HuH-7.5 (cell line): ENCODE measurements around the gene NDC80.
"Not testable (repeated sequence)": the region's sequence is repeated elsewhere in the genome, so short reads cannot be mapped to it uniquely, and the experiment has no call there.

Source experiments
- DNase-seq: peaks from one replicate; pipeline ENCODE4 v3.0.0; 2011; ENCODE audit warnings: low spot score

NDC80 gene

DNA sequence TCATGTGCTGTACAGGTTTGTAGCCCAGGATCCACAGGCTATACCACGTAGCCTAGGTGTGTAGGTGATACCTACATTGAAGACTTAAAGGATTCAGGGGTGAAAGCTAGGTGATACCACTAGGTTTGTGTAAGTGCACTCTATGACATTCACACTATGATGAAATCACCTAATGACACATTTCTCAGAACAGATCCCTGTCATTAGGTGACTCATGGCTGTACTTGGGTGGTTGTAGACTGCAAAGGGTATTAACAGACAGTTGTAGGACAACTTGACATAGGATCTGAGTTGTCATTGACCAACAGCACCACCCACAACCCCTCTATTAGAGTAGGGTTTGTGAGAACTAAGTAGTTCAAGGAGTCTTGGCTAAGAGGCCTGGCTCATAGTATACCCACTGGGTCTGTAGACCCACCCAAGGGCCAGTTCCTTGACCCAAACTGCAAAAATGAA, 56.5 kb downstream of the NDC80 start:
- DNase-seq = no peak

DNA sequence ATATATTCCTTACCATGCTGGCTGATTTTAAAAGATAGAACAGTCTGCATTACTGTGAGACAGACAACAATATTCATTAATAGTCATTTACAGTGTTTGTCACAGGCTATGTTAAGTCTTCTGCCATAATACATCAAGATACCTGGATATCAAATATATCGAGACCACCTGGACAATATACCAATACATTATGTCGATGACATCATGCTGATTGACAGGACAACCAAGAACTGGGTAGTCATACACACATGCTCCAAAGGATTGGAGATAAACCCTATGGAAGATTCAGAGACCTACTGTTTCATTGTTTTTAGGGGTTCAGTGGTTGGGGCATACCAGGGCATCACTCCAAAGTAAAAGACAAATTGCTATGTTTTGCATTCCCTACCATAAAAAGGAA, 57.6 kb downstream of the NDC80 start:
- DNase-seq = no peak

DNA sequence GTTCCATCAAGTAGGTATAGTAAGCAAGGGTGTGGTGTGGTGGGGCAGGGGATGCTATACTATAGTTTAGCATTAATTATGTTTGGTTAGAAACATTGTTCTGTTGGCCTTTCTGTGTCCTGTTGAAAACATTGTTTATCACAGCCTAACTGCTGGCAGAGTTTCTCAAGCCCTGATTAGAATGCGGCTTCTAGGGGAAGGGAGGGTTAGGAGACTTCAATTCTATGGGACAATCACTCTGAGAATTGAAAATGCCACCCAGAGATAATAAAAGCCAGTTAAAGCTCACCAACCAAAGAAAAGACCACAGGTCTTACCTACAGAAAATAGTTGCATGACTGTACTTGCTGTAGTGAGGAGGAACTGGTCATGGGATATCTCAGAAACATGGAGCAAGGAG, 64.2 kb downstream of the NDC80 start:
- no peak for DNase-seq

GRCh38 chr18:2636126-2636631, 64.8 kb downstream of the NDC80 start:
- no peak for DNase-seq

DNA sequence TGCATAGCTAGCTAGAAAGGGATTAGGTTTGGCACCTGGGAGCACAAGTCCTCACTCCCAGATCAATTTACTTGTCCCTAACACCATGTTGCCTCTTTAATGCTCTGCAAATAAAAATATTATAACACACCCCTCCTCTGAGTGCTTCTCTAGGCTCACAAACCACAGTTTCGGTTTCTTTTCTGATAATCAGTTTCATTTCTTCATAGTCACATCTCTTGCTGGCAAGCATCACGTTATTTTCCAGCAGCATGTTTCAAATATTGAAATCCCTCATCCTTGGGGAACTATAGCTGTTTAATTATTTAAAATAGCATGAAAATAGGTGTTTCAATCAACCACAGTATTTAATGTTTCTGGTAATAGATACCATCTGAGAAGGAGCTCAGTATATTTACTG, 70.3 kb downstream of the NDC80 start:
- DNase-seq = no peak

DNA sequence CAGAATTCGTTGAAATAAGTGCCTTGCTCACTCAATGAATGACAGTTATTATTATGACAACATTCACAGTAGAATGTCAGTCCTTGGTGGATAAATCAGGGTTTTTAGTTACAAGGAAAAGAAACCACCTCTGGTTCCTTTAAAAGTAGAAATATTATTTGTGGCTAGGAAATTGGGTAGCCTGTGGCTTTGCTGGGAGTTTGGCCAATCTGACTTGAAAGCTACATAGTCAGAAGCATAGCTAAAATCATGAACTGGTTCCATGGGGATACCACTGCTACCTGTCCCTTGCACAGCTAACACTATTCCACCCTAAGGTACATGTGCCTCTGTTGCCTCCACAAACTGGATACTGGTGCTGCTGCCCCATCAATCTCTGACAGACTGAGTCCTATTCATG, 71.4 kb downstream of the NDC80 start:
- no peak for DNase-seq

- DNase-seq = no peak
Observed at GRCh38 chr18:2644535-2644934, 73.2 kb downstream of the NDC80 start.

DNA sequence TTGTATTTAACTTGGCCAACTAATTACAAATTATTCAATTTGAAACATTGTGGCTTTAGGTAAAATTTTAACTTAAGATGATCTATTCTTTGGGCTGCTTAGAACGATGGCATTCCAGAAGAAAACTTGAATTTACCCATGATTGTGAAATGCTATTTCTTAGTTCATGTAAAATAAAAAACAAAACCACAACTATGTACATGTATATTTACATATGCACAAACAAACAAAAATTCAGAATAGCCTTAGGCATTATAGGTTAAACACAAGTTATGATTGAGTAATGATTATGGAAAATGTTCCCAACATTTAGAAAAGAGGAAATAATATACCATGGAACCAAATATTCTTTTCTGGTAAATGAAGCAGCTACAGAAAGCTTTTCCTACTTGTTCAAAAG, 80.6 kb downstream of the NDC80 start:
- no peak for DNase-seq

- DNase-seq = no peak
Observed at GRCh38 chr18:2653467-2653866, 82.1 kb downstream of the NDC80 start.

GRCh38 chr18:2654169-2654927, 83.0 kb downstream of the NDC80 start:
- DNase-seq = no peak

- DNase-seq = peak; percentile 62
Observed at GRCh38 chr18:2654928-2655177, 83.5 kb downstream of the NDC80 start.

DNA sequence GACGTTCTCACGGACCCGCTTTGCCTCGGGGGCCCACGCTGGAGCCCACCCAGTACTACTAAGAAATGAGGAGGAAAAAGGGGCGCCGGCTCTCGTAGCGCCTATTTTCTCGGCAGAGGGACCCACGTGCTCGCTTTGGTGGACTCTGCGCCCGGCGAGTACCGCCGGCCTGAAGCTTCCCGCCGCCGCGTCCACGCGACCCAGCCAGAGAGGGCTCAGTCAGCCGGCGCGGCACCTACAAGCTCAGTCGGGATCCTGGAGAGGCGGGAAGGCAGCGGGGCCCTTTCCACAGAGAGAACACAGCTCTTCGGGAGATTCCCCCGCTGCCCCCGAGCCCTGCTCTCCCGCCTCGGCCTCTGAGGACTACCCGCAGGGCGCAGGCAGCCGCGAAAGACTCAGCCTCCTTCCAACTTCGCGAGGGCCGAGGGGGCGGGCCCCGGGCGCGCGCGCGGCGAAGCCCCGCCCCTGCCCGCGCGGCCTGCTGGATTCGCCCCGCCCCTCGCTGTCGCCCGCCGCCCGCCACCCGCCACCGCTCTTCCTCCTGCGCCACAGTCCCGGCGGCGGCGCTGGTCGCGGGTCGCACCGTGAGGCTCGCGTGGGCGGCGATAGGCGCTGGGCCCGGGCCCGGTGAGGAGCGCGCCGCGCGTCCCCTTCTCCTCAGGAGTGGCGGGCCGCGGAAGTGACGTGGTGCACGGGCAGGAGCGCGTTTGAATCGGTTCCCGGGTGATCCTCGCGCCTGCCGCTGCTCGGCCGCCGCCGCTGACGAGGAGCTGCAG, 84.0 kb downstream of the NDC80 start, which contains the start of gene SMCHD1:
TSS of gene SMCHD1 (plus strand) at position 549 of the 776 bp plus-strand sequence. CDS start 350 bp downstream, outside the sequence.
- DNase-seq = peak; percentile 73

DNA sequence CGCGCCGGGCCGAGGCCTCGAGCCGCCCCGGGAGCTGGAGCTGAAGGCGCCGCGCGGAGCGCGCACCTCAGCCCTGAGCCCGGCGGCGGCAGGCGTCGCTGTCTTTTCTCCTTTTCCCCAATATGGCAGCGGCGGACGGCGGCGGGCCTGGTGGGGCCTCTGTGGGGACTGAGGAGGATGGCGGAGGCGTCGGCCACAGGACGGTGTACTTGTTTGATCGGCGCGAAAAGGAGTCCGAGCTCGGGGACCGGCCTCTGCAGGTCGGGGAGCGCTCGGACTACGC, 84.5 kb downstream of the NDC80 start:
- DNase-seq = no peak

GRCh38 chr18:2656237-2656980, 85.1 kb downstream of the NDC80 start:
- DNase-seq = peak; percentile 48

GRCh38 chr18:2656981-2657512, 85.7 kb downstream of the NDC80 start:
- DNase-seq = no peak

DNA sequence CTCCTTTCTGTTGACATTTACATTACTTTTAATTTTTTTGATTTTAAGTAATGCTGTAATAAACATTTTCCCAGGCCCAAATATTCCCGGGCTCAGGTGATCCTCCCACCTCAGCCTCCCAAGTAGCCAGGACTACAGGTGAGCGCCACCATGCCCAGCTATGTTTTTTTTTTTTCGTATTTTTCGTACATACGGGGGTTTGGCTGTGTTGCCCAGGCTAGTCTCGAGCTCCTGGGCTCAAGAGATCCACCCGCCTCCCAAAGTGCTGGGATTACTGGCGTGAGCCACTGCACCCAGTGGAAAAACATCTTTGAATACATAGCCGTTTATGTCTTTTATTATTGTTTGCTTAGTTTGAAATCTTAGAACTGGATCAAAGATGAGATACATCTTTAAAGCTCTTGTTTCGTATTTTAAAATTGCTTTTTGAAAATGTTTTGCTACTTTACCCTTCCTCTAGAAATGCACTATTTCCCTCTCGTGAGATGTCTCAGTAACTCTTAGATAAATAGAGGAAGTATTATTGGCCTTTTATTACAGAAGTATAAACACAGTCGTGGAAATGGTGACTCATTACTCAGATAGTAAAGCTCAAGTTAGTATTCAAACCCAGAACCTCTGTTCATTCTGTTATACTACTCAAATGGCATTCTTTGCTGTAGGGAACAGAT, 86.6 kb downstream of the NDC80 start:
- DNase-seq = no peak

DNA sequence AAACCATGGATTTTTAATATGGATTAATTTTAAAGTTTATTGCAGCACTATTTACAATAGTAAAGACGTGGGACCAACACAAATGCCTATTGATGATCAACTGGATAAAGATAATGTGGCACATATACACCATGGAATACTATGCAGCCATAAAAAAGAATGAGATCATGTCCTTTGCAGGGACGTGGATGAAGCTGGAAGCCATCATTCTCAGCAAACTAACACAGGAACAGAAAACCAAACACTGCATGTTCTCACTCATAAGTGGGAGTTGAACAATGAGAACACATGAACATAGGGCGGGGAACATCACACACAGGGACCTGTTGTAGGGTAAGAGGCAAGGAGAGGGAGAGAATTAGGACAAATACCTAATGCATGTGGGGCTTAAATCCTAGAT, 89.5 kb downstream of the NDC80 start:
- DNase-seq = not testable (repeated sequence)

GRCh38 chr18:2662288-2662687, 90.9 kb downstream of the NDC80 start:
- DNase-seq = not testable (repeated sequence)

DNA sequence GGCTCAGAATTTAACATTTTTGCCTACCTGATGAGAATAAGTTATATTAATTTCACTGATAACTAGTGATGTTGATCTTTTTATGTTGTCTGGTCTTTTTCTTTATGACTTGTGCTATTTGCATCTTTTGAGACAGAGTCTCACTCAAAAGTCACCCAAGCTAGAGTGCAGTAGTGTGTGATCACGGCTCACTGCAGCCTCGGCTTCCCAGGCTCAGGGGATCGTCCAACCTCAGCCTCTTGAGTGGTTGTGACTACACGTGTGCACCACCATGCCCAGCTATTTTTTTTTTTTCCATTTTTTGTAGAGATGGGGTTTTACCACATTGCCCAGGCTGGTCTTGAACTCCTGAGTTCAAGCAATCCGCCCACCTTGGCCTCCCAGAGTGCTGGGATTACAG, 91.6 kb downstream of the NDC80 start:
- no peak for DNase-seq
